ENCODE measurements around the gene LRR1.

The LRR1 gene

DNA sequence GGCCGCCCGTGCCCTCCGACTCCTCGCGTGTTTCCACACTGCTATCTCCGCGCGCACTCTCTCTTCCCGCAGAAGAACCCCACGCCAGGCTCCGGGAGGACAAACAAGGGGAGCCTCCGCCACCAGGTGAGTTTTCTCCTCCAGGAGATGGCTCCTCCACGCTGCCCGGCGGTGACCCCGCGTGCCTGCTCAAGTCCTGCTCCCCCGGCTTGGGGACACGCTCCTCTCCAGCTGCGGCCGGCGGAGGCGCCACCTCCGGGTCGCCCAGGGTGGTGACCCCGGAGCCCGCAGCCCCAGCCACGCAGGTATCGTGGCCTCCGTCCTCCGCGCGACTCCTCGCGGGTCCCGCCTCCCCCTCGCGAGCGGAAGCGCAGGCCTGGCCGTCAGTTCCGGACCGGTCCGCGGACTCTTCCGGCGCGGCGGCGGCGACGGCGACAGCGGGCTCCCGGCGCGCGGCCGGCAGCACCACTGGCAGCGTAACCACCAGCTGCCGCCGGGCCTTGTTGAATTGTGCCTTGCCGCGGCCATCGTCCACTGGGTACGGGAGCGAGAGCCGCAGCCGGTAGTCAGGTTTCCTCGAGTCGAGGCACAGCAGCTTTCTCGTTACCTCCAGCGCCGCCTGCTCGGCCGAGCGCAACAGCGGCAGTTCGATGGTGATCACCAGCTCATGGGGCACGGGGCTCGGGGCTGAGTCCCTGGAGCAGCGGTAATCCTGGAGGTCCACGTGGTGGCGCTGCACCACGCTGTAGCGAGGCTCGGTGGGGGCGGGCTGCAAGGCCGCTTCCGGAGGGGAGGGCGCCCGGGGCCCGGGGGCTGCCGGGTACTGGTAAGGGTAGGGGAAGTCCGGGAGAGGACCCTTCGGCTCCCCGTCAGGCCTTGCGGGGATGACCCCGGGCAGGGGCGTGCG, 35.2 kb downstream of the LRR1 start (continued):
- TF ChIP-seq, protein P1, sequence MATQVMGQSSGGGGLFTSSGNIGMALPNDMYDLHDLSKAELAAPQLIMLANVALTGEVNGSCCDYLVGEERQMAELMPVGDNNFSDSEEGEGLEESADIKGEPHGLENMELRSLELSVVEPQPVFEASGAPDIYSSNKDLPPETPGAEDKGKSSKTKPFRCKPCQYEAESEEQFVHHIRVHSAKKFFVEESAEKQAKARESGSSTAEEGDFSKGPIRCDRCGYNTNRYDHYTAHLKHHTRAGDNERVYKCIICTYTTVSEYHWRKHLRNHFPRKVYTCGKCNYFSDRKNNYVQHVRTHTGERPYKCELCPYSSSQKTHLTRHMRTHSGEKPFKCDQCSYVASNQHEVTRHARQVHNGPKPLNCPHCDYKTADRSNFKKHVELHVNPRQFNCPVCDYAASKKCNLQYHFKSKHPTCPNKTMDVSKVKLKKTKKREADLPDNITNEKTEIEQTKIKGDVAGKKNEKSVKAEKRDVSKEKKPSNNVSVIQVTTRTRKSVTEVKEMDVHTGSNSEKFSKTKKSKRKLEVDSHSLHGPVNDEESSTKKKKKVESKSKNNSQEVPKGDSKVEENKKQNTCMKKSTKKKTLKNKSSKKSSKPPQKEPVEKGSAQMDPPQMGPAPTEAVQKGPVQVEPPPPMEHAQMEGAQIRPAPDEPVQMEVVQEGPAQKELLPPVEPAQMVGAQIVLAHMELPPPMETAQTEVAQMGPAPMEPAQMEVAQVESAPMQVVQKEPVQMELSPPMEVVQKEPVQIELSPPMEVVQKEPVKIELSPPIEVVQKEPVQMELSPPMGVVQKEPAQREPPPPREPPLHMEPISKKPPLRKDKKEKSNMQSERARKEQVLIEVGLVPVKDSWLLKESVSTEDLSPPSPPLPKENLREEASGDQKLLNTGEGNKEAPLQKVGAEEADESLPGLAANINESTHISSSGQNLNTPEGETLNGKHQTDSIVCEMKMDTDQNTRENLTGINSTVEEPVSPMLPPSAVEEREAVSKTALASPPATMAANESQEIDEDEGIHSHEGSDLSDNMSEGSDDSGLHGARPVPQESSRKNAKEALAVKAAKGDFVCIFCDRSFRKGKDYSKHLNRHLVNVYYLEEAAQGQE (tag by site-specific recombination; IDR thresholded peaks at IDR 0.05) = 0 out of 2 replicates have a peak, but pooled peaks have one; percentile 30
- TF ChIP-seq SCRT1 (tag by site-specific recombination; IDR thresholded peaks at IDR 0.05; ENCODE audit: borderline replicate concordance) = peak; percentile 54; the same call in 1 of the 2 replicates
- TF ChIP-seq, protein P2, sequence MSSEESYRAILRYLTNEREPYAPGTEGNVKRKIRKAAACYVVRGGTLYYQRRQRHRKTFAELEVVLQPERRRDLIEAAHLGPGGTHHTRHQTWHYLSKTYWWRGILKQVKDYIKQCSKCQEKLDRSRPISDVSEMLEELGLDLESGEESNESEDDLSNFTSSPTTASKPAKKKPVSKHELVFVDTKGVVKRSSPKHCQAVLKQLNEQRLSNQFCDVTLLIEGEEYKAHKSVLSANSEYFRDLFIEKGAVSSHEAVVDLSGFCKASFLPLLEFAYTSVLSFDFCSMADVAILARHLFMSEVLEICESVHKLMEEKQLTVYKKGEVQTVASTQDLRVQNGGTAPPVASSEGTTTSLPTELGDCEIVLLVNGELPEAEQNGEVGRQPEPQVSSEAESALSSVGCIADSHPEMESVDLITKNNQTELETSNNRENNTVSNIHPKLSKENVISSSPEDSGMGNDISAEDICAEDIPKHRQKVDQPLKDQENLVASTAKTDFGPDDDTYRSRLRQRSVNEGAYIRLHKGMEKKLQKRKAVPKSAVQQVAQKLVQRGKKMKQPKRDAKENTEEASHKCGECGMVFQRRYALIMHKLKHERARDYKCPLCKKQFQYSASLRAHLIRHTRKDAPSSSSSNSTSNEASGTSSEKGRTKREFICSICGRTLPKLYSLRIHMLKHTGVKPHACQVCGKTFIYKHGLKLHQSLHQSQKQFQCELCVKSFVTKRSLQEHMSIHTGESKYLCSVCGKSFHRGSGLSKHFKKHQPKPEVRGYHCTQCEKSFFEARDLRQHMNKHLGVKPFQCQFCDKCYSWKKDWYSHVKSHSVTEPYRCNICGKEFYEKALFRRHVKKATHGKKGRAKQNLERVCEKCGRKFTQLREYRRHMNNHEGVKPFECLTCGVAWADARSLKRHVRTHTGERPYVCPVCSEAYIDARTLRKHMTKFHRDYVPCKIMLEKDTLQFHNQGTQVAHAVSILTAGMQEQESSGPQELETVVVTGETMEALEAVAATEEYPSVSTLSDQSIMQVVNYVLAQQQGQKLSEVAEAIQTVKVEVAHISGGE (tag by site-specific recombination; conservative IDR thresholded peaks at IDR 0.05; ENCODE audit: low read depth) = peak; percentile 87
- TF ChIP-seq, protein P3, sequence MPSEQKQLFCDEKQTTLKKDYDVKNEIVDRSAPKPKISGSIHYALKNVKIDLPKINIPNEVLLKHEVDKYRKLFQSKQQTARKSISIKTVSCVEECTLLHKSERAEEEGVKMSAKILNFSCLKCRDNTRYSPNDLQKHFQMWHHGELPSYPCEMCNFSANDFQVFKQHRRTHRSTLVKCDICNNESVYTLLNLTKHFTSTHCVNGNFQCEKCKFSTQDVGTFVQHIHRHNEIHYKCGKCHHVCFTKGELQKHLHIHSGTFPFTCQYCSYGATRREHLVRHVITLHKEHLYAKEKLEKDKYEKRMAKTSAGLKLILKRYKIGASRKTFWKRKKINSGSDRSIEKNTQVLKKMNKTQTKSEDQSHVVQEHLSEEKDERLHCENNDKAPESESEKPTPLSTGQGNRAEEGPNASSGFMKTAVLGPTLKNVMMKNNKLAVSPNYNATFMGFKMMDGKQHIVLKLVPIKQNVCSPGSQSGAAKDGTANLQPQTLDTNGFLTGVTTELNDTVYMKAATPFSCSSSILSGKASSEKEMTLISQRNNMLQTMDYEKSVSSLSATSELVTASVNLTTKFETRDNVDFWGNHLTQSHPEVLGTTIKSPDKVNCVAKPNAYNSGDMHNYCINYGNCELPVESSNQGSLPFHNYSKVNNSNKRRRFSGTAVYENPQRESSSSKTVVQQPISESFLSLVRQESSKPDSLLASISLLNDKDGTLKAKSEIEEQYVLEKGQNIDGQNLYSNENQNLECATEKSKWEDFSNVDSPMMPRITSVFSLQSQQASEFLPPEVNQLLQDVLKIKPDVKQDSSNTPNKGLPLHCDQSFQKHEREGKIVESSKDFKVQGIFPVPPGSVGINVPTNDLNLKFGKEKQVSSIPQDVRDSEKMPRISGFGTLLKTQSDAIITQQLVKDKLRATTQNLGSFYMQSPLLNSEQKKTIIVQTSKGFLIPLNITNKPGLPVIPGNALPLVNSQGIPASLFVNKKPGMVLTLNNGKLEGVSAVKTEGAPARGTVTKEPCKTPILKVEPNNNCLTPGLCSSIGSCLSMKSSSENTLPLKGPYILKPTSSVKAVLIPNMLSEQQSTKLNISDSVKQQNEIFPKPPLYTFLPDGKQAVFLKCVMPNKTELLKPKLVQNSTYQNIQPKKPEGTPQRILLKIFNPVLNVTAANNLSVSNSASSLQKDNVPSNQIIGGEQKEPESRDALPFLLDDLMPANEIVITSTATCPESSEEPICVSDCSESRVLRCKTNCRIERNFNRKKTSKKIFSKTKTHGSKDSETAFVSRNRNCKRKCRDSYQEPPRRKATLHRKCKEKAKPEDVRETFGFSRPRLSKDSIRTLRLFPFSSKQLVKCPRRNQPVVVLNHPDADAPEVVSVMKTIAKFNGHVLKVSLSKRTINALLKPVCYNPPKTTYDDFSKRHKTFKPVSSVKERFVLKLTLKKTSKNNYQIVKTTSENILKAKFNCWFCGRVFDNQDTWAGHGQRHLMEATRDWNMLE (tag by site-specific recombination; conservative IDR thresholded peaks at IDR 0.05; ENCODE audit: low read depth) = 0 out of 2 replicates have a peak, but pooled peaks have one; percentile 36
- TF ChIP-seq ZNF2 (tag by site-specific recombination; IDR thresholded peaks at IDR 0.05) = peak; percentile 94
- TF ChIP-seq, protein P4, sequence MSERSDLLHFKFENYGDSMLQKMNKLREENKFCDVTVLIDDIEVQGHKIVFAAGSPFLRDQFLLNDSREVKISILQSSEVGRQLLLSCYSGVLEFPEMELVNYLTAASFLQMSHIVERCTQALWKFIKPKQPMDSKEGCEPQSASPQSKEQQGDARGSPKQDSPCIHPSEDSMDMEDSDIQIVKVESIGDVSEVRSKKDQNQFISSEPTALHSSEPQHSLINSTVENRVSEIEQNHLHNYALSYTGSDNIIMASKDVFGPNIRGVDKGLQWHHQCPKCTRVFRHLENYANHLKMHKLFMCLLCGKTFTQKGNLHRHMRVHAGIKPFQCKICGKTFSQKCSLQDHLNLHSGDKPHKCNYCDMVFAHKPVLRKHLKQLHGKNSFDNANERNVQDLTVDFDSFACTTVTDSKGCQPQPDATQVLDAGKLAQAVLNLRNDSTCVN (tag by site-specific recombination; optimal IDR thresholded peaks at IDR 0.05) = peak; percentile 72
- peak; percentile 71 for TF ChIP-seq ZNF600 (tag by site-specific recombination; IDR thresholded peaks at IDR 0.05)
- 0 out of 2 replicates have a peak, but pooled peaks have one; percentile 16 for TF ChIP-seq ZNF843 (tag by site-specific recombination; IDR thresholded peaks at IDR 0.05)
- peak; percentile 59; the same call in 1 of the 2 replicates for TF ChIP-seq ZNF629 (tag by site-specific recombination; IDR thresholded peaks at IDR 0.05)
- TF ChIP-seq, protein P5, sequence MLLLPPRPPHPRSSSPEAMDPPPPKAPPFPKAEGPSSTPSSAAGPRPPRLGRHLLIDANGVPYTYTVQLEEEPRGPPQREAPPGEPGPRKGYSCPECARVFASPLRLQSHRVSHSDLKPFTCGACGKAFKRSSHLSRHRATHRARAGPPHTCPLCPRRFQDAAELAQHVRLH (tag by site-specific recombination; IDR thresholded peaks at IDR 0.05) = peak; percentile 75
- TF ChIP-seq ZNF239 (tag by site-specific recombination; IDR thresholded peaks at IDR 0.05) = no peak
- TF ChIP-seq, protein P6, sequence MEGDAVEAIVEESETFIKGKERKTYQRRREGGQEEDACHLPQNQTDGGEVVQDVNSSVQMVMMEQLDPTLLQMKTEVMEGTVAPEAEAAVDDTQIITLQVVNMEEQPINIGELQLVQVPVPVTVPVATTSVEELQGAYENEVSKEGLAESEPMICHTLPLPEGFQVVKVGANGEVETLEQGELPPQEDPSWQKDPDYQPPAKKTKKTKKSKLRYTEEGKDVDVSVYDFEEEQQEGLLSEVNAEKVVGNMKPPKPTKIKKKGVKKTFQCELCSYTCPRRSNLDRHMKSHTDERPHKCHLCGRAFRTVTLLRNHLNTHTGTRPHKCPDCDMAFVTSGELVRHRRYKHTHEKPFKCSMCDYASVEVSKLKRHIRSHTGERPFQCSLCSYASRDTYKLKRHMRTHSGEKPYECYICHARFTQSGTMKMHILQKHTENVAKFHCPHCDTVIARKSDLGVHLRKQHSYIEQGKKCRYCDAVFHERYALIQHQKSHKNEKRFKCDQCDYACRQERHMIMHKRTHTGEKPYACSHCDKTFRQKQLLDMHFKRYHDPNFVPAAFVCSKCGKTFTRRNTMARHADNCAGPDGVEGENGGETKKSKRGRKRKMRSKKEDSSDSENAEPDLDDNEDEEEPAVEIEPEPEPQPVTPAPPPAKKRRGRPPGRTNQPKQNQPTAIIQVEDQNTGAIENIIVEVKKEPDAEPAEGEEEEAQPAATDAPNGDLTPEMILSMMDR (tag by site-specific recombination; IDR thresholded peaks at IDR 0.05) = peak; percentile 94
- peak; percentile 68; the same call in 1 of the 2 replicates for TF ChIP-seq ZNF24 (tag by site-specific recombination; IDR thresholded peaks at IDR 0.05)
- TF ChIP-seq ZBTB8A (tag by site-specific recombination; IDR thresholded peaks at IDR 0.05) = peak; percentile 63
- TF ChIP-seq, protein P7, sequence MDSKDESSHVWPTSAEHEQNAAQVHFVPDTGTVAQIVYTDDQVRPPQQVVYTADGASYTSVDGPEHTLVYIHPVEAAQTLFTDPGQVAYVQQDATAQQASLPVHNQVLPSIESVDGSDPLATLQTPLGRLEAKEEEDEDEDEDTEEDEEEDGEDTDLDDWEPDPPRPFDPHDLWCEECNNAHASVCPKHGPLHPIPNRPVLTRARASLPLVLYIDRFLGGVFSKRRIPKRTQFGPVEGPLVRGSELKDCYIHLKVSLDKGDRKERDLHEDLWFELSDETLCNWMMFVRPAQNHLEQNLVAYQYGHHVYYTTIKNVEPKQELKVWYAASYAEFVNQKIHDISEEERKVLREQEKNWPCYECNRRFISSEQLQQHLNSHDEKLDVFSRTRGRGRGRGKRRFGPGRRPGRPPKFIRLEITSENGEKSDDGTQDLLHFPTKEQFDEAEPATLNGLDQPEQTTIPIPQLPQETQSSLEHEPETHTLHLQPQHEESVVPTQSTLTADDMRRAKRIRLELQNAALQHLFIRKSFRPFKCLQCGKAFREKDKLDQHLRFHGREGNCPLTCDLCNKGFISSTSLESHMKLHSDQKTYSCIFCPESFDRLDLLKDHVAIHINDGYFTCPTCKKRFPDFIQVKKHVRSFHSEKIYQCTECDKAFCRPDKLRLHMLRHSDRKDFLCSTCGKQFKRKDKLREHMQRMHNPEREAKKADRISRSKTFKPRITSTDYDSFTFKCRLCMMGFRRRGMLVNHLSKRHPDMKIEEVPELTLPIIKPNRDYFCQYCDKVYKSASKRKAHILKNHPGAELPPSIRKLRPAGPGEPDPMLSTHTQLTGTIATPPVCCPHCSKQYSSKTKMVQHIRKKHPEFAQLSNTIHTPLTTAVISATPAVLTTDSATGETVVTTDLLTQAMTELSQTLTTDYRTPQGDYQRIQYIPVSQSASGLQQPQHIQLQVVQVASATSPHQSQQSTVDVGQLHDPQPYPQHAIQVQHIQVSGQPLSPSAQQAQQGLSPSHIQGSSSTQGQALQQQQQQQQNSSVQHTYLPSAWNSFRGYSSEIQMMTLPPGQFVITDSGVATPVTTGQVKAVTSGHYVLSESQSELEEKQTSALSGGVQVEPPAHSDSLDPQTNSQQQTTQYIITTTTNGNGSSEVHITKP (tag by site-specific recombination; IDR thresholded peaks at IDR 0.05) = peak; percentile 22
- peak; percentile 72; the same call in 1 of the 2 replicates for TF ChIP-seq MZF1 (tag by site-specific recombination; IDR thresholded peaks at IDR 0.05; ENCODE audit: borderline replicate concordance)
- peak; percentile 21; the same call in 1 of the 2 replicates for TF ChIP-seq ZNF768 (tag by site-specific recombination; IDR thresholded peaks at IDR 0.05)

All from HEK293 (cell line).